GM20000 (cell line): Measurements from ENCODE around the gene SYNPO.

ENCODE experiments used
- DNase-seq: peaks from one replicate; pipeline ENCODE4 v3.0.0; 2012; ENCODE audit warnings: low spot score
- CTCF ChIP-seq: IDR thresholded peaks from 2 replicates; pipeline ENCODE4 v1.5.1; 2012; ENCODE audit warnings: mild to moderate bottlenecking, control low read depth; ENCODE audit errors: extremely low read depth, missing control alignments

The SYNPO gene

GRCh38 chr5:150671509-150672236 lies 31.2 kb downstream of the SYNPO start:
- peak; percentile 28 for DNase-seq
- no peak for TF ChIP-seq CTCF

- no peak for TF ChIP-seq CTCF
- peak; percentile 51 for DNase-seq
Measured at GRCh38 chr5:150672237-150672883, 31.9 kb downstream of the SYNPO start.

- DNase-seq = peak; percentile 13
- no peak for TF ChIP-seq CTCF
Measured at GRCh38 chr5:150672884-150673275, 32.4 kb downstream of the SYNPO start.

- DNase-seq = no peak
- no peak for TF ChIP-seq CTCF
Measured at GRCh38 chr5:150674341-150674821, 33.9 kb downstream of the SYNPO start.

- no peak for DNase-seq
- TF ChIP-seq CTCF = no peak
Measured at GRCh38 chr5:150675069-150675468, 34.6 kb downstream of the SYNPO start.

GRCh38 chr5:150676578-150676977 lies 36.1 kb downstream of the SYNPO start:
- no peak for TF ChIP-seq CTCF
- DNase-seq = no peak

GRCh38 chr5:150689120-150689519 lies 48.7 kb downstream of the SYNPO start:
- DNase-seq = no peak
- no peak for TF ChIP-seq CTCF
